GM12891 (cell line): ENCODE results near the gene SFXN3.
"Not testable (repeated sequence)": the region's sequence is repeated elsewhere in the genome, so short reads cannot be mapped to it uniquely, and the experiment has no call there.

Source experiments
- DNase-seq: peaks from one replicate; pipeline ENCODE4 v3.0.0; 2011; ENCODE audit warnings: low spot score; ENCODE audit not compliant: insufficient read length
- FAIRE-seq: peaks from 2 replicates; lab custom pipeline; 2011; peaks lifted over from hg19 to GRCh38; lab: Jason Lieb, UNC
- PAX5 ChIP-seq: IDR thresholded peaks from 2 replicates; pipeline ENCODE4 v1.6.1; 2011; ENCODE audit warnings: low read length, moderate library complexity, mild to moderate bottlenecking; ENCODE audit not compliant: insufficient read depth, severe bottlenecking
- POLR2A ChIP-seq: IDR thresholded peaks from 2 replicates; pipeline ENCODE4 v1.6.1; 2011; ENCODE audit warnings: low read depth, low read length, control low read depth
- POLR2AphosphoS5 ChIP-seq: IDR thresholded peaks from 2 replicates; pipeline ENCODE4 v1.6.1; 2011; ENCODE audit warnings: low read depth, low read length, control low read depth
- POU2F2 ChIP-seq: IDR thresholded peaks from 2 replicates; pipeline ENCODE4 v1.6.1; 2011; ENCODE audit warnings: low read depth, mild to moderate bottlenecking, control low read depth, low read length, moderate library complexity
- SPI1 ChIP-seq: IDR thresholded peaks from 2 replicates; pipeline ENCODE4 v1.6.1; 2011; ENCODE audit warnings: low read depth, low read length, control low read depth
- TAF1 ChIP-seq: IDR thresholded peaks from 2 replicates; pipeline ENCODE4 v1.6.1; 2011; ENCODE audit warnings: low read depth, low read length, control low read depth

Gene SFXN3

GRCh38 chr10:101028446-101029337 lies 2.3 kb upstream of the SFXN3 start:
- DNase-seq (no peak), FAIRE-seq (no peak)
- TF ChIP-seq SPI1 (no peak), POLR2A (no peak), TAF1 (no peak), POU2F2 (no peak), POLR2AphosphoS5 (no peak), PAX5 (no peak)

GRCh38 chr10:101029520-101030295 lies 1.3 kb upstream of the SFXN3 start:
- DNase-seq = no peak
- TF ChIP-seq PAX5 (no peak), POU2F2 (no peak), TAF1 (no peak), POLR2A (no peak), SPI1 (no peak), POLR2AphosphoS5 (no peak)
- FAIRE-seq = no peak

- FAIRE-seq = no peak
- DNase-seq = no peak
- no peak for TF ChIP-seq PAX5
Observed at GRCh38 chr10:101030496-101031127, 422 bp upstream of the SFXN3 start.

- DNase-seq (no peak), FAIRE-seq (peak; percentile 54)
- no peak for TF ChIP-seq POU2F2
Observed at GRCh38 chr10:101031796-101032636, 982 bp downstream of the SFXN3 start.

- FAIRE-seq (peak; percentile 9), DNase-seq (no peak)
- no peak for TF ChIP-seq PAX5
- TF ChIP-seq TAF1 = no peak
- TF ChIP-seq POU2F2 = no peak
- TF ChIP-seq POLR2A = no peak
- no peak for TF ChIP-seq SPI1
- TF ChIP-seq POLR2AphosphoS5 = no peak
Observed at GRCh38 chr10:101032637-101033224, 1.7 kb downstream of the SFXN3 start.

GRCh38 chr10:101033276-101033675 lies 2.2 kb downstream of the SFXN3 start:
- no peak for TF ChIP-seq PAX5
- TF ChIP-seq POLR2AphosphoS5 = no peak
- TF ChIP-seq SPI1 = no peak
- no peak for TF ChIP-seq POLR2A
- no peak for TF ChIP-seq POU2F2
- no peak for TF ChIP-seq TAF1
- FAIRE-seq (no peak), DNase-seq (no peak)

GRCh38 chr10:101034404-101034803 lies 3.4 kb downstream of the SFXN3 start:
- not testable (repeated sequence) for FAIRE-seq, DNase-seq

GRCh38 chr10:101035314-101035713 lies 4.3 kb downstream of the SFXN3 start:
- FAIRE-seq (no peak), DNase-seq (no peak)
- TF ChIP-seq PAX5 = no peak
- no peak for TF ChIP-seq POLR2AphosphoS5
- no peak for TF ChIP-seq POLR2A
- no peak for TF ChIP-seq SPI1
- no peak for TF ChIP-seq TAF1
